HG03064 (cell line): ENCODE results near the gene MBOAT2.

Experiments
- ATAC-seq: cut with Tn5 transposase; IDR thresholded peaks from one replicate; pipeline ENCODE4 v1.9.1; 2021; ENCODE audit warnings: low read depth; ENCODE audit not compliant: unreplicated experiment

The MBOAT2 gene

DNA sequence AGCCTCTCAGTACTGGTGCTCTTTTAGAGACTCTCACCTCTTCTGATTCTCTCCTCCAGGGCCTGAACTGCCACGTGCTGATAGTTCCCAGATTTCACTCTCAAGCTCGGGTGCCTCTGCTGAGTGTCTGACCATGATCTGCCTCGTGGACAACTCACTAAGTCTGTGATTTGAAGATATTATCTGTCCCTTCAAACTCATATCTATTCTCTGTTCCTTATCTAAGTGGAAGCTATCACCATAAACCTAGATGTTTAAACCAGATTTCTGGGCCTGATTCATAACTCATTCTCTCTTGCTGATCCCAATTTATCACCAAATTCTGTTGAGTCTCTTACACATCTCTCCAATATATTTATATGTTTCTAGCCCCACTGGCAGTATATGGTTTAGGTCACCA, 136.1 kb downstream of the MBOAT2 start:
- no peak for ATAC-seq

DNA sequence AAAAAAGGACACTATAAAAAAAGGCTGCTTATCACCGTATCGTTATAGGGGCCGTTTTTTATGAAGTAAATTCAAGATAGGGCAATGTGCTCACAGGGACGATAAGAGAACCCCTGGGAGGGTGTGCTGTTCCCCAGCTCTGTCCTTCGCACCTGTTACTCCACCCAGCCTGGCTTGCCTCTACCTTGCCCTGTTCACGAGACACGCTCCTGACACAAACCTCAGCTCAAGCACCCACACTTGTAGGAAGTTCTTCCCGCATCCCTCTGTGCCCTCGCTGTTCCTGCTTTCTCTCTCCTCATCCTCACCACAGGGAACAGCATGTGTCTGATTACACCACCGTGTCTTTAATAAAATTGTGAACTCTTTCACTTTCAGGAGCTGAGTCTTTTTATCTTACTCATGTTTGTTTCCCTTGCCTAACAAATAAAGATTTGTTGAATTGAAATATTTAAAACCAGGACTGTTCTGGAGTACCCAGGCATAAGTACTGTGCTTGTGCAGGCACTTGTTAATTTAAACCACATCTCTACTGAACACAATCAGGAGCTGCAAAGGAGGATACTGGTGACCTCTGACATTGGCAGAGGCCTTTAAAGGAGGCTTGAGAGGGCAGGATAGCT, 140.0 kb downstream of the MBOAT2 start:
- no peak for ATAC-seq

GRCh38 chr2:8862230-8862629, 141.3 kb downstream of the MBOAT2 start:
- ATAC-seq, result no peak

- ATAC-seq, result no peak
Measured at GRCh38 chr2:8861797-8862196, 141.7 kb downstream of the MBOAT2 start.

DNA sequence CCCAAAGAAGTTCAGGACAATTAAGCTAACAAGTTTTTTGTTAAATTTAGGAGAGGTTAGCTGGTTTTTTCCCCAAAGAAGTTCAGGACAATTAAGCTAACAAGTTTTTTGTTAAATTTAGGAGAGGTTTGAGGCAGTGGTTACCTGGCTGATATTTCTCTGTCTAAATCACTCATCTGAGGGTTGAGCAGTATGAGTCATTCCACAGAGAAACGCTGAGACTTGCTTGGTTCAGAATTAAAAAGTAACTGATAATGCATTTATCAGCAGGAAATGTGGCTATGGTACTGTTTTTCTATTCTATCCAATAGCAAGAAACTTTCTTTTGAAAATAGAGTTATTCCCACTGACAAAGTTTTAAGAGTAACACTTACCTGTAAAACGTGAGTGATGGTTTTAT, 143.2 kb downstream of the MBOAT2 start:
- no peak for ATAC-seq

GRCh38 chr2:8858910-8859309, 144.6 kb downstream of the MBOAT2 start:
- no peak for ATAC-seq

DNA sequence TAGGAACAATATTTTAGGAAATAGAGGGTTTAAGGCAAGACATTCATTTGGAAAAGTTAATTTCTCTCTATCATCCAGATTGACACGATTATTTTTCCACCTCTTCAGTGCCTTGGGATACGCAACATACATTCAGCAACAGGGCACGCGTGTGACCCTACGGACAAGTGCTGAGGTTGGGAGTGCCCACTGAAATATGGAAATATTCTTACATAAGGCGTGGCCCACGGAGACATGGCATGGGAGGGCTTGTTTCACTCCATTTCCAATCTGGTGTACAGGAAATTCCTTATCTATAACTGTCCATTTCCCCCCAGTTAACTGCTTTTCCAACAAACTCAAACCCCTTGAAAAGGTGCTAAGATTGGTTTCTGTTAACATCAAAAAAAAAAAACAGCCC, 145.2 kb downstream of the MBOAT2 start:
- no peak for ATAC-seq

- ATAC-seq, result no peak
Measured at GRCh38 chr2:8857709-8858108, 145.8 kb downstream of the MBOAT2 start.

DNA sequence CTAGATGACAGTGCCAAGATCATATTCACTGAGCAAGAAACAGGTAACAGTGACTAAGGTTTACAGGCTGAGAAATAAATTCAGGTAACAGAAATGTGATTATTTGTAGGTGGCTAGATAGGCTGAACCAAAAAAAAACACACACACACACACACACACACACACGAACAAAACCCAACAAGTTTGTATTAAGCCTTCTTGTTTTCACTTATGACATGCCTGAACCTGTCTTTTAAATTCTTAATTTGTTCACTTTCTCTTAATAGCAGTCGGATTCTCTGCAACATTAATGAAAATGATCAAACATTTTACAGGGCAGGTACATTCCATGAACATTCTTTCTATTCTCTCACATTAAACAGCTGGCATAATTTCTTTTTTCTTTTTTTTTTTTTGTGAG, 147.3 kb downstream of the MBOAT2 start:
- no peak for ATAC-seq

DNA sequence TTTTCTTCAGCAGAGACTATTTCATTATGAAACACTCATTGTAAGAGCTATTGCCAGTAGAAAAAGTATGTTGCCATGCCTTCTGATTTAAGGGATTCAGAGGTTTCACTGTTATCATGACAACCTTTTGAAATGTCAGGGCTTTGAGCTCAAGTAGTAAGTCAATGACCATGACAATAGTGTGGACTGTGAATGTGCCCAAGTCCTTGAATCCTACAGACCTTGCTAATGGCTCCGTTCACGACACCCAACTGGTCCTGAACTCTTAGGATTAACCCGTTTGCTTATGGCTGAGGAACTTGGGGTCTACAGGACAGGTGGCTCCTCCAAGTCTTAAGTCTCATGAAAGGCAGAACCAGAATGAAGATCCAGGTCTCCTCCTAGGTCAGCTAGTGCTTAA, 148.5 kb downstream of the MBOAT2 start:
- no peak for ATAC-seq

- ATAC-seq, result no peak
Measured at GRCh38 chr2:8853426-8853825, 150.1 kb downstream of the MBOAT2 start.

GRCh38 chr2:8851811-8852560, 151.5 kb downstream of the MBOAT2 start:
- no peak for ATAC-seq

DNA sequence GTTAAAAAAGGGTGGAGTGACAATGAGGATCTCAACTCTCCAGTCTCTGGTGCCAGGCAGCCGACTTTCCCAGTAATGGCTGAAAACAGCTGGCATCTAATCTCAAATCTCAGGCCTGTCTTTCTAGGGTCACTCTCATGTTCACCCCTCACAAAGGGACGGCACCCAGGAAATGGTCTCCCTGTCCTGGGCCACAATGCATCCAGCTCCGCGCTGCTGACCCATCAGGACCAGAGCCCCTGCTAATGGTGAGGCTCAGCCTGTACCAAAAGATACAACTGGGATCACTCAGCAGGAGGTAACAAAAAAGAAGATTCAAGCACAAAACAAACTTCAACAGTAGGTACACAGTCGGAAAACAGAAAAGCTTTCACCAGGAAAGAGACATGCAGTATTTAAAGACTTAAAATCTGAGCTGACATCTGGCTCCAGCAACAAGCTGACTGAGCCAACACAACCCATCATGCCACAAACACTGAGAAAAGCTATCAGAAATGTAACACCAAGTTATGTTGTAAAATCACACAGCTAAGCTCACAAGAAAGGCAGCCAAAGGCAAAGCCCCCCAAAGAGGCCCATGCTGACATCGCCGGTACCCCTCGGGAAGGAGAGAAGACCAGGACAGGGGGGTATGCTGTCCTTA, 152.5 kb downstream of the MBOAT2 start:
- ATAC-seq, result no peak

- no peak for ATAC-seq
Measured at GRCh38 chr2:8849327-8849726, 154.2 kb downstream of the MBOAT2 start.

DNA sequence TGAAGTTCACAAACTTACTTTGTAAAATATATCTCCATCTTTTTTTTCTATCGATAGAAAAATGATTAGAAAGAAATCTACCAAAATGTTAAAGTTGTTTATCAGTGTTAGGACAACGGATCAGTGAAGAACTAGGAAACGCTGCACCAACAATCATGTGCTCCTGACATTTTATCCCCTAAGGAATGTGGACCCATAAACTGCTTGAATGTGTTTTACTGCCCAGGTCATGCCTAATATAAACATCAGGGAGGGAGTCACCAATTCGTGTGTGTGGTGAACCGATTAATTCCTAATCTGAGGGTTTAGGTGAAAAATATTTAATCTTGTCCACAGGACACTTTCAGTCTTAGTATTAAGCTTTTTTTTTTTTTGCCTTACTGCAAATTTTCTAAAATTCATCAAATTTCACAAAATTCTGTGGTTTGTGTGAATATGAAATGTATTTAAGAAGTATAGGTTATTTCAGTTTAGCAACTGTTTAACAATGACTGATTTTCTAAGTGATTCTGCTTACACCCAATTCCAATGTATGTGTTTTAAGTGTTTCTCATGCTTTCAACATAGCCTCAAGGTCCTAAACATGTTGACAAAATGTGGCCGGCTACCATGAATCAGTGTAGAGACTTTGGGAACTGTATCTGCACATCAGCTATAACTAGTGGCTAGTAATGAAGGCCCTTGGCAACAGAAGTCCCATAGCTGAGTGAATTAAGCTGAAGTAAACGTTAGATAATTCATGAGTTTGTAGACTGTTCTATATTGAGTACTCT, 155.0 kb downstream of the MBOAT2 start:
- no peak for ATAC-seq

DNA sequence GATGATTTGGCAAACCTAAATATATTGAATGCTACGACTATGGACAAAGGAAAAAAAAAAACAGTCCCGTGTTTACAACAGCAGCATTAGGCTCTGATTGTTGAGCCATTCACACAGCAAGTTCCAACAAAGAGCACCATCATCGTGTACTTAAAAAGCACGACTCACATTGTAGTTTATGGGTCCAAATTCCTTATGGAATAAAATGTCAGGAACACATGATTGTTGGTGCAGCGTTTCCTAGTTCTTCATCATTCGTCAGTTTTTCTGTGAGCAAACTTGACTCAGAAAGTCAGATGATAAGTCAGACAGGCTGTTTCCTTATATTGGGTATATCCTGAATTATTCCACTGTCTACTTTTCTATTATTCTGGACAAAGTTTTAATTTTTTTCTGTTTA, 156.1 kb downstream of the MBOAT2 start:
- ATAC-seq, result no peak

GRCh38 chr2:8841932-8842331, 161.6 kb downstream of the MBOAT2 start:
- ATAC-seq, result no peak

- ATAC-seq, result no peak
Measured at GRCh38 chr2:8840475-8841091, 162.9 kb downstream of the MBOAT2 start.

GRCh38 chr2:8839189-8839965, 164.1 kb downstream of the MBOAT2 start:
- no peak for ATAC-seq

DNA sequence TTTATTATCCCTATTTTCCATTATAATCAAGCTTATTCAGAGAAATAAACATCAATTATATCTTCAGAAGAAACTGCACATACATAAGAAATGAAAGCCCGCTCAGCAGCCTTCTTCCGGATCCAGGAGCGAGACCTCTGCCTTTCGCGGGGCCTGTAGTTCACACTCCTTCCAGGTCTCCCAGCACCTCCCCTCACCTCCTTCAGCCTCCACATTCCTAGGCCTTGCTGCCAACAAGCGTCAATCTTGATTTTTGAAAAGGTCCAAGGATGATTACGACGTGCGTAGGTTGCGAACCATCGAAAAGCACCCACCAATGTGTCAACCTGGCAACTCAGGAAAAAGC, 165.7 kb downstream of the MBOAT2 start:
- no peak for ATAC-seq
